Fibroblast of villous mesenchyme (primary cell): ENCODE data around the gene RNF130. TPM values are rescaled to one million over a fixed set of nuclear protein-coding genes. Genes with fewer than 3 reads are reported as not detected.
"Not testable (repeated sequence)": the region's sequence is repeated elsewhere in the genome, so short reads cannot be mapped to it uniquely, and the experiment has no call there.

Experiments
- DNase-seq: peaks from one replicate; pipeline ENCODE4 v3.0.0-alpha.2; 2010; ENCODE audit warnings: low read depth
- H3K4me3 ChIP-seq: 2 replicates; pipeline ENCODE4 v1.5.1; 2011; ENCODE audit warnings: low read depth, mild to moderate bottlenecking, low read length
- total RNA-seq: library from RNA; depleted of rRNA; stranded (reverse); fragments of >200 nt; gene quantifications from 2 replicates; pipeline ENCODE4 v1.2.3, GENCODE V29; 2012
- TF ChIP-seq, protein P1 (sequence below): IDR thresholded peaks from 2 replicates; pipeline ENCODE4 v1.5.1; 2012; ENCODE audit warnings: low read depth, mild to moderate bottlenecking, low read length; ENCODE audit not compliant: insufficient read depth

RNF130 gene
- total RNA-seq, 1 donor = 12.1 TPM

DNA sequence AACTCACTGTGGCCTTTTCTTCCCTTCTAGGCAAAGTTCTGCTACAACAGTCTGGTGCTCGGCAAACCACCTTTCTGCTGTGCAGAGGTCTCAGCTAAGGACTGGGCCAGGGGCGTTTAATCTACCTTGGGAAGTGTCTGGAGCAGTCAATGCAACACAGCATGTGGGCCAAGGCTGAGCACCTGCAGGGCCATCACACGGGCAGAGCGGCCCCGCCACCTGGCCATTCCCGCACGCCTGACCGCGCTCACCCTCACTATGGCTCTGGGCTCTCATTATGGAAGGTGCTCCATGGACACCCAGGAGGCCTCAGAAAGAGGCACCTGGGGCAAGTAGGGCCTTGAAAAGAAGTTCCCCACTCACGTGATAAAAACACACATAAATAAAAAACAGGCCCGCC lies 98.2 kb downstream of the RNF130 start:
- H3K4me3 ChIP-seq = no peak overlapping the region
- TF ChIP-seq, protein P1, sequence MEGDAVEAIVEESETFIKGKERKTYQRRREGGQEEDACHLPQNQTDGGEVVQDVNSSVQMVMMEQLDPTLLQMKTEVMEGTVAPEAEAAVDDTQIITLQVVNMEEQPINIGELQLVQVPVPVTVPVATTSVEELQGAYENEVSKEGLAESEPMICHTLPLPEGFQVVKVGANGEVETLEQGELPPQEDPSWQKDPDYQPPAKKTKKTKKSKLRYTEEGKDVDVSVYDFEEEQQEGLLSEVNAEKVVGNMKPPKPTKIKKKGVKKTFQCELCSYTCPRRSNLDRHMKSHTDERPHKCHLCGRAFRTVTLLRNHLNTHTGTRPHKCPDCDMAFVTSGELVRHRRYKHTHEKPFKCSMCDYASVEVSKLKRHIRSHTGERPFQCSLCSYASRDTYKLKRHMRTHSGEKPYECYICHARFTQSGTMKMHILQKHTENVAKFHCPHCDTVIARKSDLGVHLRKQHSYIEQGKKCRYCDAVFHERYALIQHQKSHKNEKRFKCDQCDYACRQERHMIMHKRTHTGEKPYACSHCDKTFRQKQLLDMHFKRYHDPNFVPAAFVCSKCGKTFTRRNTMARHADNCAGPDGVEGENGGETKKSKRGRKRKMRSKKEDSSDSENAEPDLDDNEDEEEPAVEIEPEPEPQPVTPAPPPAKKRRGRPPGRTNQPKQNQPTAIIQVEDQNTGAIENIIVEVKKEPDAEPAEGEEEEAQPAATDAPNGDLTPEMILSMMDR = no peak
- DNase-seq = no peak

DNA sequence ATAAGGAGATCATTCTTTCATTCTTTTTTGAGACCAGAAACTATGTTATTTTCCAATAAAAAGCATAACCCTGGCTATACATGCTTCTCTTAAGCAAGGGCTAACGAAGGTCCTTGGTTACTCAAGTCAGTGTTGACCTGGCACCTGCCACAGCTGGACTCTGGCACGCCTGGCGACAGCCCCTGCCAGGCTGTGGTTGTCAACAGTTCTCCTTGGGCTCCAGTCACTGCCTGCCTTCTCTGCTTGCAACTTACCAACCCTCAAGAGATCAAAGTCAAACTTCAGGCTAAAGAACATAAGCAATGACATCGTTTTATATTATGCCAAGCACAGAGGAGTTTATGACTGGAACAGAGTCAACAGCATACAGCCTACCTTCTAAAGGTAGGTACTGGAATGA lies 102.4 kb downstream of the RNF130 start:
- DNase-seq = no peak
- TF ChIP-seq, protein P1 = no peak
- H3K4me3 ChIP-seq = no peak overlapping the region

DNA sequence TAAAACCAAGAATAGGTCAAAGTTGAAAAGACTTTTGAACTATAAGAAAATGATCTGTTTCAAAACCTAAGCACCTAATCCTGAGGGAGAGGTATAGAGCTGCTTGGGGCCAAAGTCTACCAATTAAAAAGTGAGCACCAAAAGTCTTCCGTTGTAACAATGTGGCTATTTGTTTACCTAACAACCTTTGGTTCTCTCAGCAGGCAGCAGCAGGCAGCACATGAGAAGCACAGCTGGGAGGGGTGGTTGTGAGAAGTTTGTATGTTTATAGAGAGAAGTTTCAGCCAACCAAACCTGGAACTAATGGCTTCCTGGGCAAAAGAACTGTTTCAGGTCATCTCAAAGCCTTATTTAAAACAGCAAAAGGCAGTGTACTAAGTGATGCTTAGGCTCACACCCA lies 104.1 kb downstream of the RNF130 start:
- DNase-seq = no peak
- no peak overlapping the region for H3K4me3 ChIP-seq
- TF ChIP-seq, protein P1 = no peak

DNA sequence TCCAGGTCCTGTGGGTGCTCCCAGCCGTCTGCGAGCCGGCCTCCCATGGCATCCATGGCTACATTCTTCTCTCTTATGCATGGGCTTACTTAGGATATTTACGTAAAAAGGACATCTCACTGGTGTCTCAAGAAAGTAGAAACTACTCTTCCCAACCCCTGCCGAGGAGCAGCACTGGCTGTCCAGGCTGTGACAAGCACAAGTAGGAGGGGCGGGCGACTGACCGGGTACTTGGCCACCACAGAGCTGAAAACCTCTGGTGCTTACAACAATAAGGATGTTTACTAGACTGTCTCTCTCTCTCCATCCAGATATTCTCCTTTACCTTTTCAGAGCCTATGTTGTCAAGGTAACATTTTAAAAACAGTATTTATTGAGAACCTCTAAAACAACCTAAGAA lies 107.5 kb downstream of the RNF130 start:
- TF ChIP-seq, protein P1 = no peak
- H3K4me3 ChIP-seq = no peak overlapping the region
- DNase-seq = no peak

DNA sequence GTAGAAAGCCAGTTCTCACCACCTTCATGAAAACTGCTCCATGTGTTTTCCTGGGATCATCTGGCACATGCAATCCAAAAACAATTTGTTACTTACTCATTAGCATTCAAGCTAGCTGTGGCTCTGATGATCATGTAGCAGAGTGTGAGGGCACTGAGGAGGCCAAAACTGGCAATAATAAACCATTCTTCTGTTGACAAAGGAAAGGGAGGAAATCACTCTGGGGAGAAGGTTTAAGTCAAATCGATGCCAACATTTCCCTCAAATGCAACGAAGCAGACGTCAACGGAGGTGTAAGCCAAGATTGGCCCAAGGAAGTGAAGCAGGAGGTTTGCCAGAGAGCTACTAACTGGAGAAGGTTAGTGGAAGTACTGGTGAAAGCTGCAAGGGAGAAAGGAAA lies 108.2 kb downstream of the RNF130 start:
- H3K4me3 ChIP-seq = no peak overlapping the region
- TF ChIP-seq, protein P1 = no peak
- DNase-seq = no peak

DNA sequence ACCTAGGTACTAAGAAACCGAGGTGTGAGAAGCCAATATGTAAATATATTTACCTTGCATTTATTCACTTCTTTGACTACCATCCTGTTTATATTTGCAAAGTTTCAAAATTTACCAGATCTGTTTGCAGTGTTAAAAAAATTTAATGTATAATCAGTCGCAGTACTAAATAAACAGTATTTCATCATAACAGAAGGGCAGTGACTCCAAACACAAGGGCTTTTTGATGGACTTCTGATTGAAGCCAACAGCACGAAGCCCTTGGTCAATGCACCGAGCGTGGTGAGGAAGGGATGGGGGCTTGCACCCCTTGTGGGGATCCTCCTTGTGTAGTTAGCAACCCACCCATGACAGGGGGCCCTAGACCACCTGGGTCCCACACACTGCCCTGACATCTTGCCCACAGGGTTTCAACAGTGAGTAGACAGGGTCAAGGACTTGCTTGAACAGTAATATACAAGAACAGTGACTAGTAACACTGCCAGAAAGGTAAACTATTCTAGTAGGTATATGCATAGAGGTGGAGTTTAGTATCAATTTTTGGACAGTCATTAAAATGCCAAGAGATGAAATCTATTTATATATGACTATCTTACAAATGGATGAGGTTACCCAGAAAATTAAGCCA lies 111.2 kb downstream of the RNF130 start:
- DNase-seq = no peak
- TF ChIP-seq, protein P1 = no peak
- H3K4me3 ChIP-seq = no peak overlapping the region

DNA sequence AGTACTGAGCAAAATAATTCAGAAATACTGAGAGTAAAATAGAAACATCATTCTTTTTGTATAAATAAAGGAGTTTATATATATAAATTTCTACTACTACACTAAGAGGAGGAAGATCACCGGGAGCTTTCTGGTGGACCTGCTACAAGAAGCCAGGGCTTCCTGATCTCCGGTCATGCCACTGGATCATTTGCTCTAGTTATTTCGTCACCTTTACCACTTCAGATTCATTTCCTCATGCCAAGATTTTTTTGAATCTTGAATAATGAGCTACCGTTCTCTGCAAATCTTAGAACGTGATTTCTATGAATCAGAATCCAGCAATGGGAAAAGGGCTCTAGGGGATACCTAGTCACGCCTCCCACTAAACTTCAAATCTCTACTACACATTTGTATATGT lies 111.9 kb downstream of the RNF130 start:
- no peak for DNase-seq
- H3K4me3 ChIP-seq = no peak overlapping the region
- TF ChIP-seq, protein P1 = no peak

DNA sequence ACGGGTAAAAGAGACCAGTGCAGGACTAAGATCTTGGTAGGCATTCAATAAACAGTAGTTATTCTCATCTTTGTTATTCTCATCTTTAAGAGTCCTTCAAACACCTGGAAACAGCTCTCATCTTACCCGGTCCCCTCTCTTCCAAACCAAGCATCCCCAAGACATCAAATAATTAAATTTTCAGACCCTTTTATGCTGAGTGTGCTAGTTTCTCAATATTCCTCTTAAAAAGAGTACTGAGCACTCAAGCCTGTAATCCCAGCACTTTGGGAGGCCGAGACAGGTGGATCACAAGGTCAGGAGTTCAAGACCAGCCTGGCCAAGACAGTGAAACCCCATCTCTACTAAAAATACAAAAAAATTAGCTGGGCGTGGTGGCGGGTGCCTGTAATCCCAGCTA lies 112.4 kb downstream of the RNF130 start:
- H3K4me3 ChIP-seq, DNase-seq: not testable (repeated sequence)
